GM18909 (cell line): ENCODE data around the gene MYBBP1A.
"Not testable (repeated sequence)": the region's sequence is repeated elsewhere in the genome, so short reads cannot be mapped to it uniquely, and the experiment has no call there.

Source experiments
- ATAC-seq: cut with Tn5 transposase; IDR thresholded peaks from one replicate; pipeline ENCODE4 v1.9.1; 2021; ENCODE audit warnings: mild to moderate bottlenecking; ENCODE audit not compliant: unreplicated experiment, poor library complexity

The MYBBP1A gene

GRCh38 chr17:4588898-4589625, 33.9 kb upstream of the MYBBP1A start:
- no peak for ATAC-seq

DNA sequence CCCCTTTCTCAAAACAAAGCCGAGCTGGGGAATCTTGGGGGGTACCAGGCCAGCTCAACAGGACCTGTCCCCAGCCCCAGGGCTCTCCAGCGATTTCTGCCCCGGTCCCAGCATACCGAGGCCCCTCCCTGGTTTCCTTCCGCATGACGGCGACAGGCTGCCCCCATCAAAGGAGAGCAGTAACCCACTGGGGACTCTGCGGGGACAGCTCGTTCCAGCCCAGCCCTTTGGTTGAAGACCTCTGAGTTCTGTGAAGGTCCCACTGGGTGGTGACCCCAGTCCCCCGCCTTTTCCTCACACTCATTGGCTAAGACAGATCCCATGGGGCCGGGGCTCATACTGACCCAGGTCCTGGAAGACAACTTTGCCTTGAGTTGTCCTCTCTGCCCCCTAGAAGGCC, 33.2 kb upstream of the MYBBP1A start:
- ATAC-seq: no peak

DNA sequence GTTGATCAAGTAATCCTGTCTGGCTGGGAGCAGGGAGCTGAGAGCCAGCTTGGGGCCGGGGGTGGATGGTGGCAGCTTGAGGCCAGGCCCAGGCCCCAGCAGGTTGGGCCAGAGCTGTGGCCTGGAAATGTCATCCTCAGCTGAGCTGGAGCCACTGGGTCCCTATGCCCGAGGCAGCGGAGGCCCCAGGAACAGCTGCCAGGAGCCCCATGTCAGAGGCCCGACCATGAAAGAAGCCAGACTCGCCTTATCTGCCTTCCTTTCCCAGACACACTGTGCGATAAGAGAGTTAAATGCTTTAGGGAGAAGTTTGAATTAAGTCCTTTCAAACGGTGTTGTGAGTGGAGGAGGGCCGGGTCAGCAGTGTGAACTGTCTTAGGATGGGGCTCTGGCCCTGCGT, 32.6 kb upstream of the MYBBP1A start:
- ATAC-seq: no peak

DNA sequence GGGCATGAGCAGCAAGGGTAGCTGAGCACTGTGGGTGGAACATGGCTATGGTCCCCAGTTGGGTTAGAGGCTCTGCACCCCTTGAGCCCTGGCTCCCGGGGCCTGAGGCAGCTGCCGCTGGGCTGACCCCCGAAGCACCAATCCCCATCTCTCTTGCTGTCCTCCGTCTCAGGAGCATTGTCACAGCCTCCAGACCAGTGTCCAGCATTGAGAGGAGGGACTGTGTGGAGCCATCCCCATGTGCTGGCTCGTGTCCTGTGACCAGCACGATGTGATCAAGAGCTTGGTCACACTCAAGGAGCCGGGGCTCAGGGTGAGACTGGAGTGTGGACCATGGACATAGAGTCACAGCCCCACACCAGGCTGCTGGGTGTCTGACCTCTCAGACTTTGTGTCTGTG, 32.0 kb upstream of the MYBBP1A start:
- ATAC-seq: no peak

DNA sequence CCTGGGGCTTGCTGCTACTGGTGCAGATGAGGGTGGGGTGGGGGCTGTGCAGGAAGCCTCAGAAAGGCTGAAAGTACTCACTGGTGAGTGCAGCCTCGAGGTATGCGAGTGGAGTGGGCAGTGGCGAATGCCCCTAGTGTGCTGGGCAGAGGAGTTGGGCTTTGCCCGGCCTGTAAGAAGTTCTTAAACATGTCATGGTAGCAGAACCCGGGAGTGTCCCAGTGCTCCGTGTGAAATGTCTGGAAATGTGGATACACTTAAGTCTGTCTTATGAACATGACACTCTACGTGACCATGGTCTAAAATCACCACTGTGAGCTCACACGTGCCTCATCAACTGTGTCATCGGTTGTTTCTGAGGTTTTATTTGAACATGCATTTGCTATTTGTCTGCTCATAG, 30.9 kb upstream of the MYBBP1A start:
- ATAC-seq: no peak

GRCh38 chr17:4585638-4585994, 30.4 kb upstream of the MYBBP1A start:
- no peak for ATAC-seq

- no peak for ATAC-seq
These were observed 29.9 kb upstream of the MYBBP1A start for GRCh38 chr17:4584917-4585637.

DNA sequence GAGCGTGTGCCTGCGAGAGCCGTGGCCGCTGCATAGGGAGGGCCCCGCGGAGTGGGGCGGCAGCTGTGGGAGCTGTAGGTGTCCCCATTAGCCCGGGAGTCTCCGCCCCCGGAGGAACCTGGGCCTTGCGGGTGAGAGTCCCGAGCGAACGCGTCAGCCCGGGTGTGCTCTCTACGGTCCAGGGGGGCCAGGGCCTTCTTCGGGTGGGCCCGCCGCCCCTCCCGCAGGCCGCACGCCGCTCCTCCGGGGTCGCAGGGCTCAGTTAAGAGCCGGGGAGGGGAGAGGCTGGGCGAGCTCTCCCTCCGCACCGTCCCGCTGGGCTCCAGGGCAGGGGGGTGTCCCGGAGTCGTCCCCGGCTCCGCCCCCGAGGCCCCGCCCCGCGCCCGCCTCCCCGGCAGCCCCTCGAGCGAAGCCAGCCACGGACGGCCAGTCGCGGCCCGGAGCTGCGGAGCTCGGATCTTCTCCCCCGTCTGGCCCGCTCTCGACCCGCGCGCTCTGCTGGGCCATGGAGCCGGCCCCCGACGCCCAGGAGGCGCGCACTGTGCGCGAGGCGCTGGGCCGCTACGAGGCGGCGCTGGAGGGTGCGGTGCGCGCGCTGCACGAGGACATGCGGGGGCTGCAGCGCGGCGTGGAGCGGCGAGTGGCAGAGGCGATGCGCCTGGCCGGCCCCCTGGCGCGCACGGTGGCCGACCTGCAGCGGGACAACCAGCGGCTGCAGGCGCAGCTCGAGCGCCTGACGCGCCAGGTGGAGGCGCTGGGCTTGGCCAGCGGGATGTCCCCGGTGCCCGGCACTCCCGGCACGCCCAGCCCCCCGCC, 29.1 kb upstream of the MYBBP1A start, which contains the start of gene SMTNL2:
TSS of gene SMTNL2 (plus strand) at position 429 of the 816 bp plus-strand sequence. CDS start at position 506, 77 bp downstream.
- ATAC-seq: no peak

DNA sequence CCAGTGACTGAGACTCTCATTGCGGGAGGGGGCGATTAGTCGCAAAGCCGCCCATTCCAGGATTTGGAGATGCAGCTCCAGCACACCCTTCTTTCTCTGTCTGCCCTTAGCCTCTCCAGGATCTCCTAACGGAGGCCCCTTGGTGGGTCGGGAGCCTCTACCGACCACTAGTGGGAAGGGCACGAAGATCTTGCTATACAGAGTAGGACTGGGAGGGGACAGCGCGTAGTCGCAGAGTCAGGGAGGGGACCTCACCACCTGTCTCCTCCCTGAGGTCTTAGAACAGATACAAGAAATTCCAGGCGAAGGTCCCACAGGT, 28.6 kb upstream of the MYBBP1A start:
- no peak for ATAC-seq

- ATAC-seq: no peak
These were observed 28.0 kb upstream of the MYBBP1A start for GRCh38 chr17:4583206-4583605.

DNA sequence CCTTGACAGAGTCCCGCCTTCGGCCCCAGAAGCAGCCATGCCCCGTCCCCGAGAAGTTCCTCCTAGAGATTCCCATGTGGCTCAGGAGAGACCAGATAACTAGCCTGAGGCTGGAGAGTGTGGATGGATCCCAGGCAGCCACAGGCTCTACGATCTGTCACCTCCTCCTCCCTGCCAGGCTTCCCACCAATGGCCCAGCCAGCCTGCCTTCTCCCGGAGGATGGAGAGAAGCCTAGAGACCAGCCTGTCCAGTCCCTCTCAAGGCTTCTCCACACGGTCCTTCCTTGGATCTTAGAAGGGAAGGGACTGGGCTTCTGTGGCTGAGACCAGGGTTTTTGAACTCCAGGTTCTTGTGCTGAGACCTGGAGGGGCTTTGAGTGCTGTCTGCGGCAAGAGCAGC, 27.5 kb upstream of the MYBBP1A start:
- no peak for ATAC-seq

DNA sequence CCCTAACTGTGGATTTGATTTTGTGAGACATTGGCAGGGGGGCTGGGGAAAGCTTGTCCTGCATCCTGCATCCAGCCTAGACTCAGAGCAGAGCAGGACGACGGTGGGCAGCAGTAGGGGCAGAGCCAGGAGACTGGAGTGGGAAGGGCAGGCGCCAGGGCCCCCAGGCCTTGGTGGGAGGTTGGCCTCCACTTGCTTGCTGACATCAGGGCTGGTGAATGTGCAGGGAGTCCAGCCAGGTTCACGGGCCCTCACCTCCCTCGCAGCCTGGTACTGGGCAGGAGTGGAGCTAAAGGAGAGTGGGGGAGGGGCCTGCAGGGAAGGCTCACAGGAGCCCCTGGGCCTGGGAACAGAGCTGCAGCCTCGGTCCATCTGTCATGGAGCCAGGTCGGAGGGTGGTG, 26.9 kb upstream of the MYBBP1A start:
- ATAC-seq: no peak

DNA sequence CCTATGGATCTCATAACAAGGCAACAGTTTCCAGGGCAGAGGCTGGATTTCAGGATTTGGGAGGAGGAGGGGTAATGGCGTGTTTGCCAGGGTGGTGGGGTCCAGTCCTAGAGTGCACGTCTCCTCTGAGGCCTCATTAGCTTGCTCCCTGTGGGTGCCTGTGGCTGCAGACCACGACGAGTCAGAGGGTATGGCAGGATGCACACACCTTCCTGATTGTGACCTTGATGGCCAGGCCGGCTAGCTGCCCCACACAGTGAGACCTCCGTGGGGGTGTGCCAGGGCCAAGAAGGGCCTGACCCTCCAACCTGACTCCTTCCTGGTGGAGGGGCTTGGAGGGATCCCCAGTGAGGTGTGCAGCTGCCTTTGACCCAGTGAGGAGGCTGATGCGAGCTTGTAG, 25.1 kb upstream of the MYBBP1A start:
- no peak for ATAC-seq

- ATAC-seq: no peak
These were observed 24.5 kb upstream of the MYBBP1A start for GRCh38 chr17:4579678-4580077.

DNA sequence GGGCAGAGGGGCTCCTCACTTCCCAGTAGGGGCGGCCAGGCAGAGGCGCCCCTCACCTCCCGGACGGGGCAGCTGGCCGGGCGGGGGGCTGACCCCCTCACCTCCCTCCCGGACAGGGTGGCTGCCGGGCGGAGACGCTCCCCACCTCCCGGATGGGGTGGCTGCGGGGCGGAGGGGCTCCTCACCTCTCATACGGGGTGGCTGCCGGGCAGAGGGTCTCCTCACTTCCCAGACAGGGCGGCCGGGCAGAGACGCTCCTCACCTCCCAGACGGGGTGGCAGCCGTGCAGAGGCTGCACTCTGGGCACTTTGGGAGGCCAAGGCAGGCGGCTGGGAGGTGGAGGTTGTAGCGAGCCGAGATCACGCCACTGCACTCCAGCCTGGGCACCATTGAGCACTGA, 23.2 kb upstream of the MYBBP1A start:
- ATAC-seq: not testable (repeated sequence)

DNA sequence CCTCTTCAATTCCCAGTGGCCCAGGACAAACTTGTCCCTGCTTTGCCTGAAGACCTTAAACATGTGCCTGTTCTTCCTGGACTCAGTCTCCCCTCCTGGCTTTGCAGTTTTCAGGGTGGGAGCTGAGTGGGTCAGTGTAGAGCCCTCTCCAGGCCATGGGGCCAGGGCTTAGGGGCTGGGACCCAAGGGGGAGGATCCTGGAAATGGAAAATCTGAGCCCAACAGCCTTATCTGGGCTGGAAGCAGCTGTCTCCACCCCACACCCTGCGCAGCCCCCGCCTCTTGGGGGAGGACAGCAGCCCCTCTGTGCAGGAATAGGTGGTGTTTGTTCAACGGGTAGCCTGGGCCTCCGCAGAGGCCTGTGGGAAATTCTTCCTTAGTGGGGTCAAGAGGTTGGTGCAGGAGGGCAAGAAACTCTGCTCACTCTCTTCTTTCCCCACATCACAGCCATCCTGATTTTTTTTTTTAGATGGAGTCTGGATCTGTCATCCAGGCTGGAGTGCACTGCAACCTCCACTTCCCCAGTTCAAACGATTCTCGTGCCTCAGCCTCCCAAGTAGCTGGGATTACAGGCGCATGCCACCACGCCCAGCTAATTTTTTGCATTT, 22.3 kb upstream of the MYBBP1A start:
- ATAC-seq: no peak

GRCh38 chr17:4576729-4577322, 21.6 kb upstream of the MYBBP1A start:
- ATAC-seq: no peak

GRCh38 chr17:4576161-4576558, 21.0 kb upstream of the MYBBP1A start:
- no peak for ATAC-seq

GRCh38 chr17:4574448-4575045, 19.4 kb upstream of the MYBBP1A start:
- ATAC-seq: no peak

DNA sequence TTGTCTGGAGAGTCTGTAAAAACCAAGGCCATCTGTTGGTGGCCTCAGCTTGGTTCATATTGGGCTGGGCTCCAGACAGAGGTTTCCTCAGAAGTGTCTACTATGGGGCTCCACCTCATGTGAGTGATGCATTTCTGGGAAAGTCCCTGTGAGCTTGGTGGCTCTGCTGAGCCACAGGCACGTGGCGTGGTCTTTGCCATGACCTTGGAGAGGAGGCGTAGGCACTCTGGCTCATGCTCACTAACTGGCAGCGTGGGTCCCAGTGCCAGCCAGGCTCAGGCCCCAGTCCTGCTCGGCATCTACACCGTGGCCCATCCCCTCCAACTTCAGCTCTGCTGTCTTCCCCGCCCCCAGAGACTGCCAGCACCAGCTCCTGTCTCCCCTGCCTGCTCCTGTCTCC, 18.5 kb upstream of the MYBBP1A start:
- no peak for ATAC-seq
